HCT116 (cell line): ENCODE measurements around the gene CC2D2B. TPM values are rescaled to one million over a fixed set of nuclear protein-coding genes. Genes with fewer than 3 reads are reported as not detected.
"Not testable (repeated sequence)": the region's sequence is repeated elsewhere in the genome, so short reads cannot be mapped to it uniquely, and the experiment has no call there.

Experiments
- ATAC-seq: fragments of 200-7000 bp; cut with Tn5 transposase; 2 replicates; pipeline ENCODE4 v1.9.1; 2020; ENCODE audit warnings: mild to moderate bottlenecking, moderate library complexity
- BruUV-seq: library from RNA; stranded (reverse); fragments of 400-500 nt; replicated peaks from 2 replicates; lab custom pipeline; 2021; lab: Mats Ljungman, UMichigan
- CTCF ChIA-PET: fragments of 300-600 bp; sonication (Branson Sonifier 250); formaldehyde crosslinking; loops from one replicate; lab custom pipeline; 2021; ENCODE audit warnings: antibody characterized with exemption; lab: Charles Lee
- POLR2A ChIA-PET: fragments of 300-600, 350-600 bp; sonication (Branson Sonifier 250); formaldehyde crosslinking; loops from one replicate; lab custom pipeline; 2021; ENCODE audit warnings: antibody characterized with exemption; lab: Charles Lee
- RAD21 ChIA-PET, 2 experiments: fragments of 300-600 bp; sonication (Branson Sonifier 250); formaldehyde crosslinking; loops; one replicate each; lab custom pipeline; 2023; ENCODE audit warnings: low total read pairs in 2 of 2; ENCODE audit not compliant: uncharacterized antibody in 2 of 2, unreplicated experiment in 2 of 2, low non-redundant PET in 1 of 2; lab: Charles Lee
- DNase-seq: peaks from one replicate; pipeline ENCODE4 v3.0.0-alpha.2; 2010; ENCODE audit warnings: low read depth, low spot score
- H2AFZ ChIP-seq: fragments of 200-600 bp; shearing (Covaris generic), sonication (generic); 2 replicates; pipeline ENCODE4 v1.6.1; 2017; ENCODE audit warnings: low read depth, mixed run types, mixed read lengths, antibody characterized with exemption, low read length; ENCODE audit not compliant: poor library complexity, severe bottlenecking
- H3K27ac ChIP-seq: 2 replicates; pipeline ENCODE4 v1.5.1; 2012; ENCODE audit warnings: low read depth, low read length
- H3K27me3 ChIP-seq: fragments of 200-600 bp; sonication (generic); 2 replicates; pipeline ENCODE4 v1.6.1; 2016; ENCODE audit warnings: mixed run types, low read length, mixed read lengths; ENCODE audit not compliant: insufficient read depth
- H3K36me3 ChIP-seq, 2 experiments: fragments of 200-500 bp in 1 of 2; fragments of 200-600 bp in 1 of 2; sonication (Bioruptor generic) in 1 of 2; sonication (generic) in 1 of 2; 2 replicates each; pipeline versions ENCODE4 v1.5.1 to v1.6.1; 2014 to 2016; ENCODE audit warnings: low read length in 2 of 2, inconsistent platforms in 1 of 2, mixed read lengths in 1 of 2, mixed run types in 1 of 2; ENCODE audit not compliant: insufficient read depth in 2 of 2, control insufficient read depth in 1 of 2
- H3K4me1 ChIP-seq, 2 experiments: fragments of 200-600 bp in 1 of 2; sonication (generic) in 1 of 2; 2 replicates each; pipeline versions ENCODE4 v1.5.1 to v1.6.1; 2012 to 2017; ENCODE audit warnings: low read length in 2 of 2, inconsistent platforms in 1 of 2, mild to moderate bottlenecking in 1 of 2, mixed read lengths in 1 of 2, mixed run types in 1 of 2, moderate library complexity in 1 of 2; ENCODE audit not compliant: insufficient read depth in 2 of 2, control insufficient read depth in 1 of 2
- H3K4me2 ChIP-seq: fragments of 200-600 bp; sonication (generic); 2 replicates; pipeline ENCODE4 v1.6.1; 2017; ENCODE audit warnings: mixed run types, low read length, mixed read lengths
- H3K4me3 ChIP-seq, 2 experiments: fragments of 200-600 bp in 1 of 2; sonication (generic) in 1 of 2; replicated peaks in 1 of 2; 2 replicates each; pipeline ENCODE4 v1.5.1; 2011 to 2016; ENCODE audit warnings: low read length in 2 of 2, control low read depth in 1 of 2, low read depth in 1 of 2, mild to moderate bottlenecking in 1 of 2, mixed read lengths in 1 of 2, mixed run types in 1 of 2
- H3K79me2 ChIP-seq: fragments of 200-600 bp; sonication (generic); 2 replicates; pipeline ENCODE4 v1.6.1; 2017; ENCODE audit warnings: mild to moderate bottlenecking, mixed run types, low read length, moderate library complexity, mixed read lengths; ENCODE audit not compliant: insufficient read depth
- H3K9ac ChIP-seq: fragments of 200-600 bp; sonication (generic); 2 replicates; pipeline ENCODE4 v1.6.1; 2016; ENCODE audit warnings: low read length, mixed read lengths
- H3K9me2 ChIP-seq: fragments of 200-600 bp; sonication (generic), shearing (Covaris generic); 2 replicates; pipeline ENCODE4 v1.6.1; 2017; ENCODE audit warnings: mixed run types, mild to moderate bottlenecking, moderate library complexity; ENCODE audit not compliant: insufficient read depth
- H3K9me3 ChIP-seq, 2 experiments: fragments of 200-500 bp in 1 of 2; fragments of 200-600 bp in 1 of 2; sonication (Bioruptor generic) in 1 of 2; sonication (generic) in 1 of 2; 2 replicates each; pipeline ENCODE4 v1.6.1; 2014 to 2017; ENCODE audit warnings: low read length in 2 of 2, mixed read lengths in 2 of 2, inconsistent platforms in 1 of 2, low read depth in 1 of 2, mild to moderate bottlenecking in 1 of 2, mixed run types in 1 of 2, moderate library complexity in 1 of 2; ENCODE audit not compliant: control insufficient read depth in 1 of 2, insufficient read depth in 1 of 2
- H4K20me1 ChIP-seq: fragments of 200-600 bp; sonication (generic), shearing (Covaris generic); 2 replicates; pipeline ENCODE4 v1.6.1; 2017; ENCODE audit warnings: mixed run types, mild to moderate bottlenecking, moderate library complexity; ENCODE audit not compliant: insufficient read depth
- CBX3 ChIP-seq: IDR thresholded peaks from 2 replicates; pipeline ENCODE4 v1.6.1; 2012; ENCODE audit warnings: low read depth
- CEBPB ChIP-seq: IDR thresholded peaks from 2 replicates; pipeline ENCODE4 v1.6.1; 2012; ENCODE audit warnings: low read depth
- ELF1 ChIP-seq: IDR thresholded peaks from 2 replicates; pipeline ENCODE4 v1.6.1; 2012; ENCODE audit warnings: low read depth, borderline replicate concordance
- EZH2 ChIP-seq: fragments of 200-600 bp; sonication (generic); IDR thresholded peaks from 2 replicates; pipeline ENCODE4 v1.6.1; 2017; ENCODE audit warnings: antibody characterized with exemption, mixed run types
- EZH2phosphoT487 ChIP-seq: fragments of 200-600 bp; IDR thresholded peaks from 2 replicates; pipeline ENCODE4 v1.6.1; 2018; ENCODE audit warnings: antibody characterized with exemption, borderline replicate concordance
- FOSL1 ChIP-seq: IDR thresholded peaks from 2 replicates; pipeline ENCODE4 v1.6.1; 2012; ENCODE audit warnings: low read depth
- JUND ChIP-seq: IDR thresholded peaks from 2 replicates; pipeline ENCODE4 v1.6.1; 2012
- MAX ChIP-seq: IDR thresholded peaks from 2 replicates; pipeline ENCODE4 v1.6.1; 2012
- POLR2A ChIP-seq: IDR thresholded peaks from 2 replicates; pipeline ENCODE4 v1.7.0; 2011; ENCODE audit warnings: borderline replicate concordance; ENCODE audit not compliant: insufficient read depth, insufficient read length; ENCODE audit errors: extremely low read depth
- POLR2AphosphoS5 ChIP-seq: IDR thresholded peaks from 2 replicates; pipeline ENCODE4 v1.6.1; 2011; ENCODE audit warnings: mild to moderate bottlenecking, low read depth, low read length, moderate library complexity
- RAD21 ChIP-seq: IDR thresholded peaks from 2 replicates; pipeline ENCODE4 v1.6.1; 2012; ENCODE audit warnings: low read depth, mild to moderate bottlenecking
- REST ChIP-seq: IDR thresholded peaks from 2 replicates; pipeline ENCODE4 v1.6.1; 2012; ENCODE audit warnings: low read depth
- SIN3A ChIP-seq: IDR thresholded peaks from 2 replicates; pipeline ENCODE4 v1.6.1; 2012; ENCODE audit warnings: low read depth
- SRF ChIP-seq: IDR thresholded peaks from 2 replicates; pipeline ENCODE4 v1.6.1; 2012; ENCODE audit warnings: low read depth
- YY1 ChIP-seq: IDR thresholded peaks from 2 replicates; pipeline ENCODE4 v1.6.1; 2011; ENCODE audit warnings: low read length, low read depth, moderate library complexity, mild to moderate bottlenecking; ENCODE audit not compliant: insufficient replicate concordance; ENCODE audit errors: extremely low read depth
- ZFX ChIP-seq: fragments of 450-650 bp; IDR thresholded peaks from 2 replicates; pipeline ENCODE4 v1.6.1; 2017
- ZNF274 ChIP-seq: fragments of 200-500 bp; sonication (Bioruptor generic); IDR thresholded peaks from 2 replicates; pipeline ENCODE4 v1.6.1; 2014; ENCODE audit warnings: mild to moderate bottlenecking, low read depth, low read length, inconsistent platforms
- intact Hi-C: fragments of 100-400 bp; cut with micrococcal nuclease; formaldehyde crosslinking; loops from 2 replicates; pipeline ENCODE4 v1.10.0; 2022
- total RNA-seq: library from RNA; stranded (reverse); gene quantifications from one replicate; pipeline ENCODE4 v1.2.1, GENCODE V29; 2021; ENCODE audit not compliant: unreplicated experiment
- TF ChIP-seq, protein P1 (sequence below): IDR thresholded peaks from 2 replicates; pipeline ENCODE4 v1.6.1; 2011; ENCODE audit warnings: mild to moderate bottlenecking, low read length, moderate library complexity; ENCODE audit not compliant: insufficient replicate concordance; ENCODE audit errors: extremely low read depth

The CC2D2B gene
- total RNA-seq, 1 experiment from 2014 or later = 0.20 TPM

DNA sequence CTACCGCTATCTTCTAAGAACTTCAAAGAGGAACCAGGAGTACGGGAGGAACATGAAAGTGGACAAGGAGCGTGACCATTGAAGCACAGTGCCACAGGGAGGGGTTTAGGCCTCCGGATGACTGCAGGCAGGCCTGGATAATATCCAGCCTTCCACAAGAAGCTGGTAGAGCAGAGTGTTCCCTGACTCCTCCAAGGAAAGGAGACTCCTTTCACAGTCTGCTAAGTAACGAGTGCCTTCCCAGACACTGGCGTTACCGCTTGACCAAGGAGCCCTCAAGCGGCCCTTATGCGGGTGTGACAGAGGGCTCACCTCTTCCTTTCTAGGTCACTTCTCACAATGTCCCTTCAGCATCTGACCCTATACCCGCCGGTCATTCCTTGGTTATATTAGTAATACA is 86.6 kb downstream of the CC2D2B start:
- H2AFZ ChIP-seq, RAD21 ChIA-PET, H3K27ac ChIP-seq, H3K9ac ChIP-seq, H3K9me3 ChIP-seq, CTCF ChIA-PET, H3K9me2 ChIP-seq, POLR2A ChIA-PET, intact Hi-C loops, DNase-seq, H4K20me1 ChIP-seq, H3K79me2 ChIP-seq, H3K4me1 ChIP-seq, H3K4me2 ChIP-seq, H3K27me3 ChIP-seq, BruUV-seq, ATAC-seq, H3K4me3 ChIP-seq, H3K36me3 ChIP-seq: not testable (repeated sequence)

DNA sequence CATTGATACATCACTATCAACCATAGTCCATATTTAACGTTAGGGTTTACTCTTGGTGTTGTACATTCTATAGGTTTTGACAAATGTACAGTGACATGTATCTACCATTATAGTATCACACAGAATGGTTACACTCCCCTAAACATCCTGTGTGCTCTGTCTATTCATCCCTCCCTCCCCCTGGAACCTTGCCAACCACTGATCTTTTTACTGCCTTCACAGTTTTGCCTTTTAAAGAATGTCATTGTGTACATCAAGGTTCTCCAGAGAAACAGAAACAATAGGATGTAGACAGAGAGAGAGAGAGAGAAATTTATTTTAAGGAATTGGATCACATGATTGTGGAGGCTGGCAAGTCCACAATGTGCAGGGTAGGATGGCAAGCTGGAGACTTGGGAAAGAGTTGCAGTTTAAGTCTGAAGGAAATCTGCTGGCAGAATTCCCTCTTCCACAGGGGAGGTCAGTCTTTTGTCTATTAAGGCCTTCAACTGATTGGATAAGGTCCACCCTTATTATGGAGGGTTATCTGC is 90.5 kb downstream of the CC2D2B start:
- no peaks in the 10 kb centered on the region for H3K4me1 ChIP-seq
- no peaks in the 10 kb centered on the region for H3K27me3 ChIP-seq
- intact Hi-C loops = no loop called here
- ChIA-PET RAD21 (no interaction called here), POLR2A (no interaction called here), CTCF (no interaction called here)
- no peak overlapping the region for H3K27ac ChIP-seq
- ATAC-seq = no peak
- no peak overlapping the region for H3K9ac ChIP-seq
- no peaks in the 10 kb centered on the region for H3K9me3 ChIP-seq
- no peak overlapping the region for H2AFZ ChIP-seq
- H3K9me2 ChIP-seq = no peaks in the 10 kb centered on the region
- H3K4me2 ChIP-seq = no peak overlapping the region
- no peak for DNase-seq
- H4K20me1 ChIP-seq = no peaks in the 10 kb centered on the region
- no peak overlapping the region for H3K4me3 ChIP-seq
- H3K36me3 ChIP-seq = no peaks in the 10 kb centered on the region
- no peaks in the 10 kb centered on the region for H3K79me2 ChIP-seq
- no TSS peak for BruUV-seq
- no peak for TF ChIP-seq EZH2phosphoT487
- TF ChIP-seq CEBPB = no peak
- TF ChIP-seq YY1 = no peak
- no peak for TF ChIP-seq ZNF274
- TF ChIP-seq ELF1 = no peak
- no peak for TF ChIP-seq SIN3A
- no peak for TF ChIP-seq POLR2A
- TF ChIP-seq JUND = no peak
- no peak for TF ChIP-seq FOSL1
- no peak for TF ChIP-seq POLR2AphosphoS5
- no peak for TF ChIP-seq CBX3
- no peak for TF ChIP-seq REST
- TF ChIP-seq SRF = no peak
- no peak for TF ChIP-seq EZH2
- no peak for TF ChIP-seq ZFX
- TF ChIP-seq MAX = no peak
- TF ChIP-seq, protein P1, sequence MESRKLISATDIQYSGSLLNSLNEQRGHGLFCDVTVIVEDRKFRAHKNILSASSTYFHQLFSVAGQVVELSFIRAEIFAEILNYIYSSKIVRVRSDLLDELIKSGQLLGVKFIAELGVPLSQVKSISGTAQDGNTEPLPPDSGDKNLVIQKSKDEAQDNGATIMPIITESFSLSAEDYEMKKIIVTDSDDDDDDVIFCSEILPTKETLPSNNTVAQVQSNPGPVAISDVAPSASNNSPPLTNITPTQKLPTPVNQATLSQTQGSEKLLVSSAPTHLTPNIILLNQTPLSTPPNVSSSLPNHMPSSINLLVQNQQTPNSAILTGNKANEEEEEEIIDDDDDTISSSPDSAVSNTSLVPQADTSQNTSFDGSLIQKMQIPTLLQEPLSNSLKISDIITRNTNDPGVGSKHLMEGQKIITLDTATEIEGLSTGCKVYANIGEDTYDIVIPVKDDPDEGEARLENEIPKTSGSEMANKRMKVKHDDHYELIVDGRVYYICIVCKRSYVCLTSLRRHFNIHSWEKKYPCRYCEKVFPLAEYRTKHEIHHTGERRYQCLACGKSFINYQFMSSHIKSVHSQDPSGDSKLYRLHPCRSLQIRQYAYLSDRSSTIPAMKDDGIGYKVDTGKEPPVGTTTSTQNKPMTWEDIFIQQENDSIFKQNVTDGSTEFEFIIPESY = no peak
- TF ChIP-seq RAD21 = no peak
